Bronchial epithelial cell (primary cell): ENCODE data around the gene COL23A1. TPM values are rescaled to one million over a fixed set of nuclear protein-coding genes. Genes with fewer than 3 reads are reported as not detected.
"Not testable (repeated sequence)": the region's sequence is repeated elsewhere in the genome, so short reads cannot be mapped to it uniquely, and the experiment has no call there.

Experiments used
- DNase-seq: peaks from one replicate; pipeline ENCODE4 v3.0.0-alpha.2; 2010; ENCODE audit warnings: low read depth
- FAIRE-seq: peaks from 2 replicates; lab custom pipeline; 2011; peaks lifted over from hg19 to GRCh38; lab: Jason Lieb, UNC
- H3K27me3 ChIP-seq: 2 replicates; pipeline ENCODE4 v1.5.1; 2011; ENCODE audit warnings: low read length; ENCODE audit not compliant: control insufficient read depth, insufficient read depth
- H3K36me3 ChIP-seq: 2 replicates; pipeline ENCODE4 v1.5.1; 2011; ENCODE audit warnings: low read length; ENCODE audit not compliant: control insufficient read depth, insufficient read depth
- H3K4me3 ChIP-seq: 2 replicates; pipeline ENCODE4 v1.5.1; 2011; ENCODE audit warnings: mild to moderate bottlenecking, low read depth, low read length, control low read depth
- CTCF ChIP-seq: IDR thresholded peaks from 2 replicates; pipeline ENCODE4 v1.5.1; 2011; ENCODE audit warnings: mild to moderate bottlenecking, moderate library complexity, low read length, control low read depth, inconsistent platforms; ENCODE audit not compliant: insufficient read depth, severe bottlenecking
- total RNA-seq: library from RNA; depleted of rRNA; stranded (reverse); fragments of >200 nt; gene quantifications from 2 replicates; pipeline ENCODE4 v1.2.1, GENCODE V29; 2014

Gene COL23A1
- total RNA-seq, 1 donor from 2014 or later: 0.26 TPM

- TF ChIP-seq CTCF: no peak
- H3K27me3 ChIP-seq: peaks cover 2% of the 10 kb centered on the region
Measured at GRCh38 chr5:178487911-178488600, 102.1 kb downstream of the COL23A1 start.

GRCh38 chr5:178486878-178487512 is 103.2 kb downstream of the COL23A1 start:
- FAIRE-seq, DNase-seq, H3K4me3 ChIP-seq, H3K36me3 ChIP-seq, H3K27me3 ChIP-seq: not testable (repeated sequence)

More at GRCh38 chr5:178487911-178488600, 102.1 kb downstream of the COL23A1 start:
- Histone ChIP-seq H3K4me3 (no peak overlapping the region), H3K36me3 (no peaks in the 10 kb centered on the region)
- FAIRE-seq (no peak), DNase-seq (no peak)

- peaks cover 2% of the 10 kb centered on the region for H3K27me3 ChIP-seq
- no peak for DNase-seq
- TF ChIP-seq CTCF: no peak
- H3K36me3 ChIP-seq: no peaks in the 10 kb centered on the region
- FAIRE-seq: no peak
- no peak overlapping the region for H3K4me3 ChIP-seq
Measured at GRCh38 chr5:178486239-178486641, 104.0 kb downstream of the COL23A1 start.

- TF ChIP-seq CTCF: no peak
- Histone ChIP-seq H3K27me3 (peaks cover 2% of the 10 kb centered on the region), H3K4me3 (no peak overlapping the region), H3K36me3 (no peaks in the 10 kb centered on the region)
- no peak for DNase-seq
- no peak for FAIRE-seq
Measured at GRCh38 chr5:178483620-178484019, 106.6 kb downstream of the COL23A1 start.

GRCh38 chr5:178479261-178479660 is 110.9 kb downstream of the COL23A1 start:
- Histone ChIP-seq H3K36me3 (no peaks in the 10 kb centered on the region), H3K27me3 (no peaks in the 10 kb centered on the region), H3K4me3 (no peak overlapping the region)
- no peak for FAIRE-seq
- DNase-seq: no peak
- TF ChIP-seq CTCF: no peak

- no peaks in the 10 kb centered on the region for H3K27me3 ChIP-seq
- no peaks in the 10 kb centered on the region for H3K36me3 ChIP-seq
- no peak for FAIRE-seq
- TF ChIP-seq CTCF: no peak
- DNase-seq: no peak
- no peak overlapping the region for H3K4me3 ChIP-seq
Measured at GRCh38 chr5:178478370-178478769, 111.8 kb downstream of the COL23A1 start.
